ENCODE results near the gene PTPA.

DNA sequence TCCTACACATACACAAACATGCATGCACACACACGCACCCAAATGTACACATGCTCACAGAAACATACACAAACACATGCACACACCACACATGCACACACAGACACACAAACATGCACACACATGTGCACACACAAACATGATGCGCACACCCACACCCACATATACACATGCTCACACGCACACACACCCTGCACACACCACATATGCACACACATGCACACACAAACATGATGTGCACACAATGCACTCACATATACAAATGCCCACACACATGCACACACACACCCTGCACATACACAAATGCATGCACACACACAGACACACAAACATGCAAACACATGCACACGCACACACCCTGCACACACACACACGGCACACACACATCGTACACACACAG lies 74.2 kb downstream of the PTPA start:
- TF ChIP-seq, protein P1, sequence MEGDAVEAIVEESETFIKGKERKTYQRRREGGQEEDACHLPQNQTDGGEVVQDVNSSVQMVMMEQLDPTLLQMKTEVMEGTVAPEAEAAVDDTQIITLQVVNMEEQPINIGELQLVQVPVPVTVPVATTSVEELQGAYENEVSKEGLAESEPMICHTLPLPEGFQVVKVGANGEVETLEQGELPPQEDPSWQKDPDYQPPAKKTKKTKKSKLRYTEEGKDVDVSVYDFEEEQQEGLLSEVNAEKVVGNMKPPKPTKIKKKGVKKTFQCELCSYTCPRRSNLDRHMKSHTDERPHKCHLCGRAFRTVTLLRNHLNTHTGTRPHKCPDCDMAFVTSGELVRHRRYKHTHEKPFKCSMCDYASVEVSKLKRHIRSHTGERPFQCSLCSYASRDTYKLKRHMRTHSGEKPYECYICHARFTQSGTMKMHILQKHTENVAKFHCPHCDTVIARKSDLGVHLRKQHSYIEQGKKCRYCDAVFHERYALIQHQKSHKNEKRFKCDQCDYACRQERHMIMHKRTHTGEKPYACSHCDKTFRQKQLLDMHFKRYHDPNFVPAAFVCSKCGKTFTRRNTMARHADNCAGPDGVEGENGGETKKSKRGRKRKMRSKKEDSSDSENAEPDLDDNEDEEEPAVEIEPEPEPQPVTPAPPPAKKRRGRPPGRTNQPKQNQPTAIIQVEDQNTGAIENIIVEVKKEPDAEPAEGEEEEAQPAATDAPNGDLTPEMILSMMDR (IDR thresholded peaks at IDR 0.05): no peak
- TF ChIP-seq ZFX (IDR thresholded peaks at IDR 0.05; ENCODE audit: borderline replicate concordance): no peak
